HepG2 (cell line): ENCODE data around the gene PSEN1. TPM values are rescaled to one million over a fixed set of nuclear protein-coding genes. Genes with fewer than 3 reads are reported as not detected.

Source experiments
- ATAC-seq: fragments of 200-7000 bp; cut with Tn5 transposase; 3 replicates; pipeline ENCODE4 v1.9.1; 2020; ENCODE audit warnings: mild to moderate bottlenecking, moderate library complexity
- BruUV-seq: library from RNA; stranded (reverse); fragments of 400-500 nt; replicated peaks from 2 replicates; lab custom pipeline; 2021; lab: Mats Ljungman, UMichigan
- CTCF ChIA-PET: fragments of 300-600 bp; formaldehyde crosslinking; extraction: SDS; loops from one replicate; lab custom pipeline; 2021; ENCODE audit warnings: low total read pairs, inconsistent platforms, low intra/inter-chr PET ratio; lab: Yijun Ruan, JAX
- POLR2A ChIA-PET: fragments of 350-600 bp; sonication (Branson Sonifier 250); formaldehyde crosslinking; loops from one replicate; lab custom pipeline; 2020; ENCODE audit warnings: antibody characterized with exemption, inconsistent platforms; lab: Yijun Ruan, JAX
- DNase-seq: peaks from one replicate; pipeline ENCODE4 v3.0.0-alpha.2; 2015; ENCODE audit warnings: low spot score
- FAIRE-seq: peaks from 3 replicates; lab custom pipeline; 2011; peaks lifted over from hg19 to GRCh38; lab: Jason Lieb, UNC
- H2AFZ ChIP-seq: one replicate; pipeline ENCODE4 v1.6.1; 2011; ENCODE audit warnings: low read length, inconsistent platforms
- H3K27ac ChIP-seq: fragments of 300-600 bp; 3 replicates; pipeline ENCODE4 v1.8.0; 2011; ENCODE audit warnings: mixed run types, mild to moderate bottlenecking, mixed read lengths, low read length, inconsistent platforms; ENCODE audit not compliant: insufficient read depth; ENCODE audit errors: extremely low read length
- H3K27me3 ChIP-seq, 2 experiments: fragments of 200-600 bp in 1 of 2; 2 replicates in 1 of 2; 3 replicates in 1 of 2; pipeline versions ENCODE4 v1.6.0 to v1.8.0; 2011; ENCODE audit warnings: low read length in 2 of 2, mild to moderate bottlenecking in 2 of 2, moderate library complexity in 2 of 2, inconsistent platforms in 1 of 2; ENCODE audit not compliant: insufficient read depth in 2 of 2, control insufficient read depth in 1 of 2
- H3K36me3 ChIP-seq, 2 experiments: fragments of 200-600 bp in 1 of 2; replicated peaks in 1 of 2; 2 replicates in 1 of 2; 3 replicates in 1 of 2; pipeline versions ENCODE4 v1.5.1 to v1.8.0; 2011; ENCODE audit warnings: low read length in 2 of 2, inconsistent platforms in 1 of 2; ENCODE audit not compliant: insufficient read depth in 2 of 2, control insufficient read depth in 1 of 2
- H3K4me1 ChIP-seq: 2 replicates; pipeline ENCODE4 v1.5.1; 2012; ENCODE audit warnings: low read length, inconsistent platforms; ENCODE audit not compliant: insufficient read depth
- H3K4me2 ChIP-seq: 2 replicates; pipeline ENCODE4 v1.6.0; 2011; ENCODE audit warnings: low read depth, low read length, inconsistent platforms
- H3K4me3 ChIP-seq, 3 experiments: fragments of 200-600 bp in 1 of 3; sonication (generic), shearing (Covaris generic) in 1 of 3; replicated peaks in 1 of 3; 2 replicates each; pipeline ENCODE4 v1.5.1; 2011 to 2016; ENCODE audit warnings: low read length in 3 of 3, inconsistent platforms in 2 of 3, low read depth in 2 of 3, mild to moderate bottlenecking in 2 of 3, control low read depth in 1 of 3, mixed read lengths in 1 of 3; ENCODE audit not compliant: insufficient read depth in 1 of 3
- H3K79me2 ChIP-seq: one replicate; pipeline ENCODE4 v1.6.1; 2011; ENCODE audit warnings: low read length, inconsistent platforms; ENCODE audit not compliant: insufficient read depth
- H3K9ac ChIP-seq: 2 replicates; pipeline ENCODE4 v1.6.0; 2011; ENCODE audit warnings: mild to moderate bottlenecking, low read depth, low read length, inconsistent platforms; ENCODE audit not compliant: insufficient read depth
- H3K9me3 ChIP-seq: 2 replicates; pipeline ENCODE4 v1.5.1; 2012; ENCODE audit warnings: mild to moderate bottlenecking, low read length
- H4K20me1 ChIP-seq: 2 replicates; pipeline ENCODE4 v1.6.0; 2011; ENCODE audit warnings: inconsistent platforms, mild to moderate bottlenecking, low read length, moderate library complexity; ENCODE audit not compliant: insufficient read depth
- ARID3A ChIP-seq: IDR thresholded peaks from 2 replicates; pipeline ENCODE4 v1.6.1; 2012; ENCODE audit warnings: low read depth, low read length, improper control_type of control experiment
- ATF7-NPFF ChIP-seq: sonication (generic); formaldehyde crosslinking; IDR thresholded peaks from 2 replicates; pipeline ENCODE4 v1.8.1; 2023; ENCODE audit warnings: mild to moderate bottlenecking, low read depth, missing genetic modification reagents, moderate library complexity
- FOXA3 ChIP-seq: IDR thresholded peaks from 2 replicates; pipeline ENCODE4 v1.6.1; 2016; ENCODE audit warnings: missing genetic modification reagents, missing compliant biosample characterization
- HES4 ChIP-seq: sonication (generic); formaldehyde crosslinking; IDR thresholded peaks from 2 replicates; pipeline ENCODE4 v1.9.0; 2021; ENCODE audit warnings: mild to moderate bottlenecking, missing genetic modification reagents, borderline replicate concordance
- IKZF1 ChIP-seq: fragments of 450-650 bp; IDR thresholded peaks from 2 replicates; pipeline ENCODE4 v1.7.1; 2016
- MTF2 ChIP-seq: sonication (generic); formaldehyde crosslinking; IDR thresholded peaks from 2 replicates; pipeline ENCODE4 v1.5.0; 2020; ENCODE audit warnings: missing genetic modification reagents, borderline replicate concordance
- NCOR1 ChIP-seq: fragments of 200-600 bp; sonication (generic); IDR thresholded peaks from 2 replicates; pipeline ENCODE4 v1.7.0; 2017; ENCODE audit warnings: antibody characterized with exemption, low read length, borderline replicate concordance
- NR2F1 ChIP-seq, 2 experiments: fragments of 450-650 bp in 1 of 2; formaldehyde crosslinking in 1 of 2; IDR thresholded peaks; 2 replicates each; pipeline versions ENCODE4 v1.5.0 to v1.6.1; 2016 to 2020; ENCODE audit warnings: mild to moderate bottlenecking in 1 of 2, missing compliant biosample characterization in 1 of 2, missing genetic modification reagents in 1 of 2, moderate library complexity in 1 of 2
- PCBP2 ChIP-seq: fragments of 200-400 bp; formaldehyde crosslinking; optimal IDR thresholded peaks from 2 replicates; pipeline ENCODE3; 2018; ENCODE audit warnings: low read length, low read depth; ENCODE audit not compliant: poor library complexity, severe bottlenecking
- PPARG ChIP-seq: conservative IDR thresholded peaks from 2 replicates; pipeline ENCODE4 v1.6.1; 2016; ENCODE audit warnings: missing biosample characterization, missing genetic modification reagents
- SP1 ChIP-seq, 2 experiments: fragments of 450-650 bp in 1 of 2; sonication (generic) in 1 of 2; formaldehyde crosslinking in 1 of 2; IDR thresholded peaks; 2 replicates each; pipeline versions ENCODE4 v1.4.0 to v1.6.1; 2016 to 2020; ENCODE audit warnings: missing genetic modification reagents in 1 of 2
- ZC3H13 ChIP-seq: sonication (generic); formaldehyde crosslinking; IDR thresholded peaks from 2 replicates; pipeline ENCODE4 v1.8.1; 2023; ENCODE audit warnings: mild to moderate bottlenecking, missing genetic modification reagents, moderate library complexity
- ZC3H4 ChIP-seq: sonication (generic); formaldehyde crosslinking; IDR thresholded peaks from 2 replicates; pipeline ENCODE4 v1.4.0; 2020; ENCODE audit warnings: missing genetic modification reagents, borderline replicate concordance
- ZNF383 ChIP-seq: sonication (generic); formaldehyde crosslinking; IDR thresholded peaks from 2 replicates; pipeline ENCODE4 v1.4.0; 2020; ENCODE audit warnings: missing genetic modification reagents, mild to moderate bottlenecking, borderline replicate concordance
- ZNF414 ChIP-seq: sonication (generic); formaldehyde crosslinking; IDR thresholded peaks from 2 replicates; pipeline ENCODE4 v1.5.0; 2020; ENCODE audit warnings: missing genetic modification reagents
- ZNF441 ChIP-seq: sonication (generic); formaldehyde crosslinking; IDR thresholded peaks from 2 replicates; pipeline ENCODE4 v1.7.0; 2021; ENCODE audit warnings: missing genetic modification reagents, borderline replicate concordance
- ZSCAN30 ChIP-seq: sonication (generic); formaldehyde crosslinking; IDR thresholded peaks from 2 replicates; pipeline ENCODE4 v1.5.0; 2020; ENCODE audit warnings: mild to moderate bottlenecking, missing genetic modification reagents
- ZSCAN9 ChIP-seq: IDR thresholded peaks from 2 replicates; pipeline ENCODE4 v1.6.1; 2016; ENCODE audit warnings: borderline replicate concordance
- WGBS: methylation state at CpG from one replicate; pipeline ENCODE4 v1.1.6; 2017; ENCODE audit warnings: low lambda C conversion rate; 5-methylcytosine and 5-hydroxymethylcytosine counted together
- in situ Hi-C: cut with HindIII; loops from 2 replicates; pipeline ENCODE4 v1.10.0; 2017; ENCODE audit warnings: low pct_unique_long_range_greater_than_20kb; ENCODE audit not compliant: extremely low pct_ligation_motif_present
- intact Hi-C: fragments of 100-400 bp; cut with micrococcal nuclease; formaldehyde crosslinking; loops from one replicate; pipeline ENCODE4 v1.10.0; 2022; ENCODE audit not compliant: unreplicated experiment
- polyA plus RNA-seq, 8 experiments: library from polyadenylated mRNA; depleted of rRNA in 3 of 8; stranded (reverse) in 7 of 8; unstranded in 1 of 8; fragments of >200 nt; fragmentation: Illumina TruSeq in 4 of 8; extraction: Trizol in 4 of 8; gene quantifications; 2 replicates each; pipeline versions ENCODE4 v1.2.1 to v1.2.3, GENCODE V29; 2011 to 2016; ENCODE audit warnings: low read depth in 4 of 8, missing spikeins in 1 of 8, mixed read lengths in 1 of 8; ENCODE audit not compliant: insufficient read depth in 1 of 8
- total RNA-seq, 5 experiments: library from RNA; depleted of rRNA; stranded (reverse); fragments of >200 nt; fragmentation: Illumina TruSeq; extraction: Trizol; gene quantifications; 2 replicates each; pipeline ENCODE4 v1.2.3, GENCODE V29; 2016; ENCODE audit warnings: low read depth in 1 of 5

PSEN1 gene
- total and polyA plus RNA-seq, 2 of the 13 experiments (the other 11 are each of a cell fraction or from before 2014, with no cell fraction given): 12.5 to 26.6 TPM

GRCh38 chr14:73235531-73236155, 99.3 kb downstream of the PSEN1 start:
- H3K27me3 ChIP-seq: peaks cover 13 to 71% of the 10 kb centered on the region in 2 experiments
- no peaks in the 10 kb centered on the region for H3K79me2 ChIP-seq
- H3K36me3 ChIP-seq: no peaks in the 10 kb centered on the region
- intact Hi-C loops: loop anchor here (10.0 kb wide), 1 partner anchor 49 kb away; no protein-coding TSS in a partner anchor
- WGBS: 20% methylated on average over 5 of the region's 6 CpGs
- no peak overlapping the region for H2AFZ ChIP-seq
- no peak overlapping the region for H3K27ac ChIP-seq
- H3K9me3 ChIP-seq: no peaks in the 10 kb centered on the region
- H3K4me2 ChIP-seq: no peak overlapping the region
- in situ Hi-C loops: no loop called here
- ChIA-PET POLR2A (no interaction called here), CTCF (no interaction called here)
- TF ChIP-seq ZNF383 (CRISPR knock-in tag): no peak
- no peak for TF ChIP-seq ZSCAN9 (CRISPR knock-in tag)
- TF ChIP-seq ARID3A: no peak
- TF ChIP-seq NR2F1 (CRISPR knock-in tag; IDR thresholded peaks at IDR 0.05): no peak
- no peak for TF ChIP-seq ZSCAN30
- TF ChIP-seq PPARG (CRISPR knock-in tag): no peak
- FAIRE-seq: no peak
- ATAC-seq: no peak
- no peaks in the 10 kb centered on the region for H4K20me1 ChIP-seq
- peaks cover 42% of the 10 kb centered on the region for H3K4me1 ChIP-seq
- no peak overlapping the region for H3K4me3 ChIP-seq
- no peak for DNase-seq
- no peak overlapping the region for H3K9ac ChIP-seq
- BruUV-seq: no TSS peak

GRCh38 chr14:73236157-73236556, 99.8 kb downstream of the PSEN1 start:
- no TSS peak for BruUV-seq
- Histone ChIP-seq H2AFZ (no peak overlapping the region), H4K20me1 (no peaks in the 10 kb centered on the region), H3K9me3 (no peaks in the 10 kb centered on the region), H3K27me3 (peaks cover 15 to 76% of the 10 kb centered on the region in 2 experiments), H3K36me3 (no peaks in the 10 kb centered on the region), H3K4me1 (peaks cover 42% of the 10 kb centered on the region), H3K79me2 (no peaks in the 10 kb centered on the region), H3K4me2 (no peak overlapping the region), H3K4me3 (no peak overlapping the region), H3K27ac (no peak overlapping the region), H3K9ac (no peak overlapping the region)
- ChIA-PET CTCF (no interaction called here), POLR2A (no interaction called here)
- no peak for DNase-seq
- FAIRE-seq: no peak
- in situ Hi-C loops (no loop called here), intact Hi-C loops (loop anchor here (10.0 kb wide), 1 partner anchor 49 kb away; no protein-coding TSS in a partner anchor)
- ATAC-seq: no peak
- 61% methylated on average over 11 of the region's 11 CpGs for WGBS
- TF ChIP-seq NCOR1 (no peak), ZNF414 (no peak), ZC3H13 (no peak), IKZF1 (no peak), ATF7-NPFF (CRISPR knock-in tag) (no peak), MTF2 (CRISPR knock-in tag) (no peak), SP1 (IDR thresholded peaks at IDR 0.05) (no peak), SP1 (CRISPR knock-in tag; IDR thresholded peaks at IDR 0.05) (no peak), ZNF441 (CRISPR knock-in tag) (no peak), HES4 (CRISPR knock-in tag) (no peak), FOXA3 (CRISPR knock-in tag) (no peak), PCBP2 (no peak), ZC3H4 (CRISPR knock-in tag) (no peak)
